Endothelial cell of umbilical vein (primary cell): ENCODE results near the gene GIGYF2. TPM values are rescaled to one million over a fixed set of nuclear protein-coding genes. Genes with fewer than 3 reads are reported as not detected.

ENCODE experiments used
- BruUV-seq: library from RNA; stranded (reverse); fragments of 400-500 nt; replicated peaks from 2 replicates; lab custom pipeline; 2021; lab: Mats Ljungman, UMichigan
- CTCF ChIA-PET: fragments of 300-600, 350-600 bp; sonication (Branson Sonifier 250); formaldehyde crosslinking; loops from one replicate; lab custom pipeline; 2021; ENCODE audit warnings: antibody characterized with exemption, inconsistent platforms; lab: Charles Lee
- POLR2A ChIA-PET: fragments of 300-600, 350-600 bp; sonication (Branson Sonifier 250); formaldehyde crosslinking; loops from one replicate; lab custom pipeline; 2021; ENCODE audit warnings: antibody characterized with exemption, inconsistent platforms; lab: Charles Lee
- DNase-seq: peaks from one replicate; pipeline ENCODE4 v3.0.0-alpha.2; 2011; ENCODE audit warnings: low read depth, low spot score
- FAIRE-seq: peaks from 2 replicates; lab custom pipeline; 2011; peaks lifted over from hg19 to GRCh38; lab: Jason Lieb, UNC
- H2AFZ ChIP-seq: 2 replicates; pipeline ENCODE4 v1.6.0; 2012; ENCODE audit warnings: low read depth, low read length, control low read depth, inconsistent platforms
- H3K27ac ChIP-seq: 2 replicates; pipeline ENCODE4 v1.5.1; 2011; ENCODE audit warnings: low read depth, mild to moderate bottlenecking, control low read depth, low read length, moderate library complexity; ENCODE audit not compliant: insufficient read depth
- H3K27me3 ChIP-seq, 2 experiments: 2 replicates each; pipeline versions ENCODE4 v1.6.0 to v1.6.1; 2011; ENCODE audit warnings: low read length in 2 of 2, mixed read lengths in 1 of 2; ENCODE audit not compliant: control insufficient read depth in 2 of 2, insufficient read depth in 2 of 2
- H3K36me3 ChIP-seq, 2 experiments: 2 replicates in 1 of 2; 3 replicates in 1 of 2; pipeline ENCODE4 v1.5.1; 2011; ENCODE audit warnings: low read length in 2 of 2, mild to moderate bottlenecking in 1 of 2, moderate library complexity in 1 of 2; ENCODE audit not compliant: control insufficient read depth in 2 of 2, insufficient read depth in 2 of 2; ENCODE audit errors: extremely low read depth in 1 of 2
- H3K4me1 ChIP-seq: 3 replicates; pipeline ENCODE4 v1.5.1; 2011; ENCODE audit warnings: mild to moderate bottlenecking, low read length; ENCODE audit not compliant: control insufficient read depth, insufficient read depth; ENCODE audit errors: extremely low read depth
- H3K4me2 ChIP-seq: 2 replicates; pipeline ENCODE4 v1.6.1; 2011; ENCODE audit warnings: low read length, control low read depth, mixed read lengths; ENCODE audit not compliant: insufficient read depth
- H3K4me3 ChIP-seq, 3 experiments: fragments of 200-600 bp in 1 of 3; sonication (generic), shearing (Covaris generic) in 1 of 3; replicated peaks in 1 of 3; 2 replicates each; pipeline ENCODE4 v1.5.1; 2011 to 2016; ENCODE audit warnings: control low read depth in 3 of 3, low read length in 3 of 3, mild to moderate bottlenecking in 2 of 3, inconsistent platforms in 1 of 3, low read depth in 1 of 3, moderate library complexity in 1 of 3; ENCODE audit not compliant: insufficient read depth in 1 of 3
- H3K79me2 ChIP-seq: 2 replicates; pipeline ENCODE4 v1.6.0; 2012; ENCODE audit warnings: low read length, inconsistent platforms; ENCODE audit not compliant: control insufficient read depth, insufficient read depth
- H3K9ac ChIP-seq: replicated peaks from 2 replicates; pipeline ENCODE3; 2011; ENCODE audit warnings: low read length, control low read depth; ENCODE audit not compliant: insufficient read depth; ENCODE audit errors: extremely low read depth
- H3K9me1 ChIP-seq: replicated peaks from 3 replicates; pipeline ENCODE4 v1.6.0; 2011; ENCODE audit warnings: mild to moderate bottlenecking, low read length; ENCODE audit not compliant: control insufficient read depth, insufficient read depth; ENCODE audit errors: extremely low read depth
- H3K9me3 ChIP-seq: replicated peaks from 2 replicates; pipeline ENCODE4 v1.5.1; 2012; ENCODE audit warnings: low read length, inconsistent platforms; ENCODE audit not compliant: control insufficient read depth, insufficient read depth
- H4K20me1 ChIP-seq: replicated peaks from 2 replicates; pipeline ENCODE3; 2011; ENCODE audit warnings: mild to moderate bottlenecking, low read length; ENCODE audit not compliant: control insufficient read depth, insufficient read depth; ENCODE audit errors: extremely low read depth
- EZH2 ChIP-seq: IDR thresholded peaks from 2 replicates; pipeline ENCODE4 v1.6.1; 2012; ENCODE audit warnings: borderline replicate concordance, low read depth, mild to moderate bottlenecking, moderate library complexity, low read length, inconsistent platforms; ENCODE audit not compliant: severe bottlenecking
- FOS ChIP-seq: IDR thresholded peaks from 2 replicates; pipeline ENCODE4 v1.6.1; 2011; ENCODE audit warnings: mild to moderate bottlenecking, low read length, moderate library complexity, borderline replicate concordance; ENCODE audit not compliant: insufficient read depth
- GATA2 ChIP-seq: IDR thresholded peaks from 2 replicates; pipeline ENCODE4 v1.7.0; 2011; ENCODE audit warnings: low read depth, mild to moderate bottlenecking, moderate library complexity, mixed read lengths, low read length; ENCODE audit not compliant: insufficient read length, insufficient read depth
- JUN ChIP-seq: IDR thresholded peaks from 2 replicates; pipeline ENCODE4 v1.6.1; 2011; ENCODE audit warnings: borderline replicate concordance, low read depth; ENCODE audit not compliant: insufficient read length, insufficient read depth
- MYC ChIP-seq: IDR thresholded peaks from one replicate; pipeline ENCODE4 v1.6.1; 2011; ENCODE audit warnings: mild to moderate bottlenecking, low read depth, low read length
- POLR2A ChIP-seq: IDR thresholded peaks from 2 replicates; pipeline ENCODE4 v1.6.1; 2012; ENCODE audit warnings: low read depth, mild to moderate bottlenecking, control low read depth, low read length
- POLR2AphosphoS5 ChIP-seq: IDR thresholded peaks from 2 replicates; pipeline ENCODE4 v1.6.1; 2012; ENCODE audit warnings: low read depth, mild to moderate bottlenecking, control low read depth, low read length, moderate library complexity; ENCODE audit not compliant: insufficient read depth
- dilution Hi-C: fragments of 300-500 bp; cut with MboI; formaldehyde crosslinking; loops from one replicate; pipeline ENCODE4 v1.15.0; 2019; ENCODE audit warnings: low sequenced_read_pairs; ENCODE audit not compliant: extremely low pct_ligation_motif_present
- intact Hi-C: fragments of 100-400 bp; cut with micrococcal nuclease; formaldehyde crosslinking; loops from one replicate; pipeline ENCODE4 v1.10.0; 2022
- polyA plus RNA-seq, 4 experiments: library from polyadenylated mRNA; depleted of rRNA in 3 of 4; stranded (reverse) in 3 of 4; unstranded in 1 of 4; fragments of >200 nt; gene quantifications; 2 replicates each; pipeline versions ENCODE4 v1.2.1 to v1.2.3, GENCODE V29; 2011 to 2012; ENCODE audit warnings: missing spikeins in 1 of 4
- total RNA-seq: library from RNA; stranded (reverse); gene quantifications from 2 replicates; pipeline ENCODE4 v1.2.3, GENCODE V29; 2021
- TF ChIP-seq, protein P1 (sequence below): IDR thresholded peaks from 2 replicates; pipeline ENCODE4 v1.6.1; 2011; ENCODE audit not compliant: insufficient read depth, insufficient read length
- TF ChIP-seq, protein P2 (sequence below), 2 donors: IDR thresholded peaks; 1 replicate in 1 of 2; 2 replicates in 1 of 2; pipeline ENCODE4 v1.5.1; 2011; ENCODE audit warnings: low read length in 2 of 2, mild to moderate bottlenecking in 2 of 2, moderate library complexity in 2 of 2, control low read depth in 1 of 2, inconsistent platforms in 1 of 2, low read depth in 1 of 2; ENCODE audit not compliant: insufficient read depth in 1 of 2; ENCODE audit errors: extremely low read depth in 1 of 2

Gene GIGYF2
- total and polyA plus RNA-seq, 2 donors (not counting 3 experiments of a cell fraction or from before 2014, with no cell fraction given): 22.9 to 56.4 TPM

DNA sequence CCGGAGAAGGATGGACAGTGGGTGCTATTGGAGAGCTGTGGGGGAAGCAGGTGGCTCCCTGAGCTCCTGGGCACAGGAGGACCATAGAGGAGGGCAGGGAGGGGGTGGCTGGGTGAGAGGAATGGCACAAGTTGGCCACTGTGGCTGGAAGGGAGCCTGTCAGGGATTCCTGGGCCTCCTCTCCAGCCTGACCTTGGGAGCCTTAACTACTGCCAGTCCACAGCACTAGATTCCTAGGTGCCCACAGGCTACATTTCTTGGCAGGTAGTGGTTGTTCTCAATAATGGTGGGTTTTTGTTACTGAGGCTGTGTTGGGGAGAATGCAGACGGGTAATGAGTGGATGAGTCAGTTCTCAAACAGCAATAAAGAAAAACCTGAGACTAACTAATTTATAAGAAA, 37.8 kb upstream of the GIGYF2 start:
- no peaks in the 10 kb centered on the region for H3K9me3 ChIP-seq
- ChIA-PET POLR2A (no interaction called here), CTCF (interaction anchor here (0.9 kb wide), 1 partner anchor 36 kb away, joined by 3 read pairs; no protein-coding TSS in a partner anchor)
- no peak for TF ChIP-seq JUN
- intact Hi-C loops: no loop called here
- no peak overlapping the region for H3K27ac ChIP-seq
- no peak overlapping the region for H3K9ac ChIP-seq
- H2AFZ ChIP-seq: no peak overlapping the region
- DNase-seq: no peak
- H3K79me2 ChIP-seq: no peaks in the 10 kb centered on the region
- H3K4me1 ChIP-seq: no peaks in the 10 kb centered on the region
- FAIRE-seq: no peak
- no peak overlapping the region for H3K4me3 ChIP-seq
- no peaks in the 10 kb centered on the region for H3K9me1 ChIP-seq
- no peaks in the 10 kb centered on the region for H3K36me3 ChIP-seq
- dilution Hi-C loops: no loop called here
- H4K20me1 ChIP-seq: no peaks in the 10 kb centered on the region
- H3K27me3 ChIP-seq: no peaks in the 10 kb centered on the region
- H3K4me2 ChIP-seq: no peak overlapping the region
- no TSS peak for BruUV-seq

DNA sequence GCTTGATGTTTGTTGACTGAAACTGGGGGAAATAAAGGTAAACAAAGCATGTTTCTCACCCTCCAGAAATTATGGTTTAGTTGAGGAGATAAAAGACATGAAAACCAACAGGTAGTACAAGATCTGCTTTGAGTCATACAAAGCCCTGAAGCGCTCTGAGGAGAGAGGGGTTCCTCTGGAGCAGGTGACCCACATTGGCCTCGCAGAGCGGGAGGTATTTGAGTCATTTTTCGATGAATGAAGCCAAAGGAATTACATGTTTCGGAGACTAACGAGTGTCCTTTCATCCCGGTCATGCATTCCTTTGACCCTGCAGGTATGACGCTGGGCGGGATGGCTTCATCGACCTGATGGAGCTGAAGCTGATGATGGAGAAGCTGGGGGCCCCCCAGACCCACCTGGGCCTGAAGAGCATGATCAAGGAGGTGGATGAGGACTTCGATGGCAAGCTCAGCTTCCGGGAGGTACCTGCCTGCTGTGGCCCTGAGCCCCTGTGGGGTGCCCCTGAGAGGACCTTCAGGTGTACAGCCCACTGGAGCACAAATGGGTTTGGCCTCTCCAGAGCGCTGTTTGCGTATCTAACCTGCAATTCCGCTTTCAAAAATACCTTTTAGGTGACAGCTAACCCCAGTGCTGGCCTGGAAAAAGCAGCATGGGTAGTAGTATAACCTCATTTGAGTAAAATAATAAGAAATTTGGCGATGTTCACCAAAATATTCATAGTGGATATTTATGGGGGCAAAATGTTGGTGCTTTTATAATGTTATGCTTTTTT, 34.5 kb upstream of the GIGYF2 start:
- no peaks in the 10 kb centered on the region for H3K27me3 ChIP-seq
- intact Hi-C loops (no loop called here), dilution Hi-C loops (no loop called here)
- no peaks in the 10 kb centered on the region for H3K9me1 ChIP-seq
- H3K79me2 ChIP-seq: no peaks in the 10 kb centered on the region
- H3K36me3 ChIP-seq: no peaks in the 10 kb centered on the region
- no peaks in the 10 kb centered on the region for H4K20me1 ChIP-seq
- no peak overlapping the region for H3K4me2 ChIP-seq
- ChIA-PET CTCF (no interaction called here), POLR2A (no interaction called here)
- H2AFZ ChIP-seq: no peak overlapping the region
- H3K27ac ChIP-seq: no peak overlapping the region
- no TSS peak for BruUV-seq
- H3K9ac ChIP-seq: no peak overlapping the region
- H3K4me3 ChIP-seq: no peak overlapping the region
- no peak for FAIRE-seq
- no peaks in the 10 kb centered on the region for H3K9me3 ChIP-seq
- no peak for TF ChIP-seq POLR2AphosphoS5
- no peak for TF ChIP-seq JUN
- no peak for TF ChIP-seq FOS
- TF ChIP-seq, protein P1, sequence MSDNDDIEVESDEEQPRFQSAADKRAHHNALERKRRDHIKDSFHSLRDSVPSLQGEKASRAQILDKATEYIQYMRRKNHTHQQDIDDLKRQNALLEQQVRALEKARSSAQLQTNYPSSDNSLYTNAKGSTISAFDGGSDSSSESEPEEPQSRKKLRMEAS: no peak
- TF ChIP-seq POLR2A: no peak
- TF ChIP-seq MYC: no peak
- no peak for TF ChIP-seq GATA2
- TF ChIP-seq, protein P2, sequence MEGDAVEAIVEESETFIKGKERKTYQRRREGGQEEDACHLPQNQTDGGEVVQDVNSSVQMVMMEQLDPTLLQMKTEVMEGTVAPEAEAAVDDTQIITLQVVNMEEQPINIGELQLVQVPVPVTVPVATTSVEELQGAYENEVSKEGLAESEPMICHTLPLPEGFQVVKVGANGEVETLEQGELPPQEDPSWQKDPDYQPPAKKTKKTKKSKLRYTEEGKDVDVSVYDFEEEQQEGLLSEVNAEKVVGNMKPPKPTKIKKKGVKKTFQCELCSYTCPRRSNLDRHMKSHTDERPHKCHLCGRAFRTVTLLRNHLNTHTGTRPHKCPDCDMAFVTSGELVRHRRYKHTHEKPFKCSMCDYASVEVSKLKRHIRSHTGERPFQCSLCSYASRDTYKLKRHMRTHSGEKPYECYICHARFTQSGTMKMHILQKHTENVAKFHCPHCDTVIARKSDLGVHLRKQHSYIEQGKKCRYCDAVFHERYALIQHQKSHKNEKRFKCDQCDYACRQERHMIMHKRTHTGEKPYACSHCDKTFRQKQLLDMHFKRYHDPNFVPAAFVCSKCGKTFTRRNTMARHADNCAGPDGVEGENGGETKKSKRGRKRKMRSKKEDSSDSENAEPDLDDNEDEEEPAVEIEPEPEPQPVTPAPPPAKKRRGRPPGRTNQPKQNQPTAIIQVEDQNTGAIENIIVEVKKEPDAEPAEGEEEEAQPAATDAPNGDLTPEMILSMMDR (IDR thresholded peaks at IDR 0.05; ENCODE audit: extremely low read depth in 1 of 2, insufficient read depth in 1 of 2, low read depth in 1 of 2, low read length in 2 of 2): no peak
- no peak for TF ChIP-seq EZH2
- H3K4me1 ChIP-seq: no peaks in the 10 kb centered on the region
- DNase-seq: no peak
